ENCODE results near the gene GDA. TPM values are rescaled to one million over a fixed set of nuclear protein-coding genes. Genes with fewer than 3 reads are reported as not detected.

Gene GDA
- total RNA-seq, 1 experiment from 2014 or later = 49.4 TPM

DNA sequence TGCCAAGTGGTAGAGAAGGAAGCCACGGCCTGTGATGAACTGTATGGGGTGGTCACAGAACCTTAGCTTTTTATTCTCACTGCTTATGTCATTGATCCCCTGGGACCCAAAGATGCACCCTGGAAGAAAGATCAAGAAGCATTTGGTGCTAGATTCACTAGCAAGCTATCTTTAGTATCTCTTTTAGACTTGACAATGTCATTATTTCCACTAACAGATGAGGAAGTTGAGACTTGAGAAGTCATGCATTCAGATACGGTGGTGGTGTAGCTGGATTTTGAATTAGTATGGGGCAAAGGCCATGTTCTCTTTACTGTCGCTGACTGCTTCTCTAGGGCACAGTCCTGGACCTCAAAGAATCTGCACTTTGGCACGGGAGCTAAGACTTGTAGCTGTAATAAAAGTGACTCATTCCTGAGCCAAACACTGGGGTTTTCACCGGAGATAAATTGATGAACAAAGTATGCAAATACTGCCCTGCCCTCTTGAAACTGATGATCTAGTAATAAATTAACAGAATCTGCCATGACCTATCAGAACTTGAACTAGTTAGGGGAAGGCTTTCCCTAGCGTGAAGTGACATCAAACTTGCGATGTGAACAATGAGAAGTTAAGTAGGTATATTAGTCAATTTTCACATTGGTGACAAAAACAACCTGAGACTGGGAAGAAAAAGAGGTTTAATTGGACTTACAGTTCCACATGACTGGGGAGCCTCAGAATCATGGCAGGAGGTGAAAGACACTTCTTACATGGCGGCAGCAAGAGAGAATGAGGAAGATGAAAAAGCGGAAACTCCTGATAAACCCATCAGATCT lies 5.4 kb downstream of the GDA start:
- peaks cover 0 to 20% of the 10 kb centered on the region in 2 experiments; a peak in 1 of 4 replicates for H3K36me3 ChIP-seq (ENCODE audit: control insufficient read depth in 1 of 2, insufficient read depth in 2 of 2, low read length in 2 of 2)
- peaks cover 11% of the 10 kb centered on the region; the same call in 1 of the 2 replicates for H4K20me1 ChIP-seq (ENCODE audit: insufficient read depth)
- peak overlapping the region; percentile 31 for H3K9ac ChIP-seq (ENCODE audit: low read length)
- H3K9me3 ChIP-seq (ENCODE audit: control insufficient read depth in 1 of 2, insufficient read depth in 1 of 2, low read depth in 1 of 2, low read length in 2 of 2) = no peaks in the 10 kb centered on the region
- CTCF ChIA-PET = interaction anchor here (1.3 kb wide), 1 partner anchor 116 kb away, joined by 5 read pairs; no protein-coding TSS in a partner anchor
- H3K4me2 ChIP-seq (ENCODE audit: low read length) = peak overlapping the region; percentile 73
- H3K4me1 ChIP-seq (ENCODE audit: control insufficient read depth in 1 of 2, insufficient read depth in 2 of 2, low read length in 2 of 2) = peaks cover 29 to 51% of the 10 kb centered on the region in 2 experiments
- peak overlapping the region; percentile 64 for H3K27ac ChIP-seq (ENCODE audit: low read depth, low read length)
- H2AFZ ChIP-seq (ENCODE audit: low read depth, low read length, poor library complexity, severe bottlenecking) = no peak overlapping the region
- no peaks in the 10 kb centered on the region for H3K27me3 ChIP-seq (ENCODE audit: insufficient read depth, low read length)
- RAD21 ChIA-PET (ENCODE audit: low non-redundant PET in 1 of 2, low total read pairs in 2 of 2, uncharacterized antibody in 2 of 2, unreplicated experiment in 2 of 2) = interaction anchor here in 1 of 2 experiments (1.3 kb wide), 1 partner anchor 48 kb away, joined by 5 read pairs; no protein-coding TSS in a partner anchor
- peak overlapping the region; percentile 3 to 39; a peak in 2 of 4 replicates for H3K4me3 ChIP-seq (replicated peaks in 1 of 2; ENCODE audit: low read depth in 1 of 2, low read length in 2 of 2)
- ATAC-seq (peak; percentile 81), DNase-seq (ENCODE audit: low read depth, low spot score) (no peak)
- H3K9me2 ChIP-seq (ENCODE audit: insufficient read depth) = no peaks in the 10 kb centered on the region
- POLR2A ChIA-PET = no interaction called here
- intact Hi-C loops (cut with micrococcal nuclease) = no loop called here
- no TSS peak for BruUV-seq (replicated peaks)
- TF ChIP-seq ELF1 (IDR thresholded peaks at IDR 0.05; ENCODE audit: borderline replicate concordance, low read depth) = no peak
- TF ChIP-seq EZH2phosphoT487 (IDR thresholded peaks at IDR 0.05; ENCODE audit: borderline replicate concordance) = no peak
- TF ChIP-seq, protein P1, sequence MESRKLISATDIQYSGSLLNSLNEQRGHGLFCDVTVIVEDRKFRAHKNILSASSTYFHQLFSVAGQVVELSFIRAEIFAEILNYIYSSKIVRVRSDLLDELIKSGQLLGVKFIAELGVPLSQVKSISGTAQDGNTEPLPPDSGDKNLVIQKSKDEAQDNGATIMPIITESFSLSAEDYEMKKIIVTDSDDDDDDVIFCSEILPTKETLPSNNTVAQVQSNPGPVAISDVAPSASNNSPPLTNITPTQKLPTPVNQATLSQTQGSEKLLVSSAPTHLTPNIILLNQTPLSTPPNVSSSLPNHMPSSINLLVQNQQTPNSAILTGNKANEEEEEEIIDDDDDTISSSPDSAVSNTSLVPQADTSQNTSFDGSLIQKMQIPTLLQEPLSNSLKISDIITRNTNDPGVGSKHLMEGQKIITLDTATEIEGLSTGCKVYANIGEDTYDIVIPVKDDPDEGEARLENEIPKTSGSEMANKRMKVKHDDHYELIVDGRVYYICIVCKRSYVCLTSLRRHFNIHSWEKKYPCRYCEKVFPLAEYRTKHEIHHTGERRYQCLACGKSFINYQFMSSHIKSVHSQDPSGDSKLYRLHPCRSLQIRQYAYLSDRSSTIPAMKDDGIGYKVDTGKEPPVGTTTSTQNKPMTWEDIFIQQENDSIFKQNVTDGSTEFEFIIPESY (IDR thresholded peaks at IDR 0.05; ENCODE audit: extremely low read depth, insufficient replicate concordance, low read length) = no peak
- TF ChIP-seq ZNF274 (IDR thresholded peaks at IDR 0.05; ENCODE audit: low read depth, low read length) = no peak
- no peak for TF ChIP-seq SRF (IDR thresholded peaks at IDR 0.05; ENCODE audit: low read depth)
- TF ChIP-seq, protein P2, sequence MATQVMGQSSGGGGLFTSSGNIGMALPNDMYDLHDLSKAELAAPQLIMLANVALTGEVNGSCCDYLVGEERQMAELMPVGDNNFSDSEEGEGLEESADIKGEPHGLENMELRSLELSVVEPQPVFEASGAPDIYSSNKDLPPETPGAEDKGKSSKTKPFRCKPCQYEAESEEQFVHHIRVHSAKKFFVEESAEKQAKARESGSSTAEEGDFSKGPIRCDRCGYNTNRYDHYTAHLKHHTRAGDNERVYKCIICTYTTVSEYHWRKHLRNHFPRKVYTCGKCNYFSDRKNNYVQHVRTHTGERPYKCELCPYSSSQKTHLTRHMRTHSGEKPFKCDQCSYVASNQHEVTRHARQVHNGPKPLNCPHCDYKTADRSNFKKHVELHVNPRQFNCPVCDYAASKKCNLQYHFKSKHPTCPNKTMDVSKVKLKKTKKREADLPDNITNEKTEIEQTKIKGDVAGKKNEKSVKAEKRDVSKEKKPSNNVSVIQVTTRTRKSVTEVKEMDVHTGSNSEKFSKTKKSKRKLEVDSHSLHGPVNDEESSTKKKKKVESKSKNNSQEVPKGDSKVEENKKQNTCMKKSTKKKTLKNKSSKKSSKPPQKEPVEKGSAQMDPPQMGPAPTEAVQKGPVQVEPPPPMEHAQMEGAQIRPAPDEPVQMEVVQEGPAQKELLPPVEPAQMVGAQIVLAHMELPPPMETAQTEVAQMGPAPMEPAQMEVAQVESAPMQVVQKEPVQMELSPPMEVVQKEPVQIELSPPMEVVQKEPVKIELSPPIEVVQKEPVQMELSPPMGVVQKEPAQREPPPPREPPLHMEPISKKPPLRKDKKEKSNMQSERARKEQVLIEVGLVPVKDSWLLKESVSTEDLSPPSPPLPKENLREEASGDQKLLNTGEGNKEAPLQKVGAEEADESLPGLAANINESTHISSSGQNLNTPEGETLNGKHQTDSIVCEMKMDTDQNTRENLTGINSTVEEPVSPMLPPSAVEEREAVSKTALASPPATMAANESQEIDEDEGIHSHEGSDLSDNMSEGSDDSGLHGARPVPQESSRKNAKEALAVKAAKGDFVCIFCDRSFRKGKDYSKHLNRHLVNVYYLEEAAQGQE (IDR thresholded peaks at IDR 0.05; ENCODE audit: low read depth) = no peak
- no peak for TF ChIP-seq POLR2A (IDR thresholded peaks at IDR 0.05; ENCODE audit: borderline replicate concordance, extremely low read depth, insufficient read depth, insufficient read length)
- peak; percentile 50; the same call in 1 of the 2 replicates for TF ChIP-seq JUND (IDR thresholded peaks at IDR 0.05)
- peak; percentile 37; the same call in 1 of the 2 replicates for TF ChIP-seq SP1 (IDR thresholded peaks at IDR 0.05; ENCODE audit: low read depth)
- no peak for TF ChIP-seq TCF7L2 (IDR thresholded peaks at IDR 0.05; ENCODE audit: borderline replicate concordance, extremely low read depth, insufficient read depth, insufficient read length)
- TF ChIP-seq FOSL1 (IDR thresholded peaks at IDR 0.05; ENCODE audit: low read depth) = peak; percentile 56
- no peak for TF ChIP-seq CBX3 (IDR thresholded peaks at IDR 0.05; ENCODE audit: low read depth)
- TF ChIP-seq, protein P3, sequence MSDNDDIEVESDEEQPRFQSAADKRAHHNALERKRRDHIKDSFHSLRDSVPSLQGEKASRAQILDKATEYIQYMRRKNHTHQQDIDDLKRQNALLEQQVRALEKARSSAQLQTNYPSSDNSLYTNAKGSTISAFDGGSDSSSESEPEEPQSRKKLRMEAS (IDR thresholded peaks at IDR 0.05) = no peak
- no peak for TF ChIP-seq SIN3A (IDR thresholded peaks at IDR 0.05; ENCODE audit: low read depth)
- H3K79me2 ChIP-seq (ENCODE audit: insufficient read depth, low read length) = peaks cover 85% of the 10 kb centered on the region
